B cell (primary cell): Measurements from ENCODE around the gene MFRP. TPM values are rescaled to one million over a fixed set of nuclear protein-coding genes. Genes with fewer than 3 reads are reported as not detected.

Source experiments
- ATAC-seq: fragments of 200-7000 bp; cut with Tn5 transposase; one replicate; pipeline ENCODE4 v1.10.0; 2021; ENCODE audit warnings: low read depth, mild to moderate bottlenecking, moderate number of reproducible peaks, moderate library complexity
- CTCF ChIA-PET: fragments of 350-600 bp; sonication (Branson Sonifier 250); formaldehyde crosslinking; loops from one replicate; lab custom pipeline; 2021; ENCODE audit warnings: antibody characterized with exemption, inconsistent platforms; lab: Charles Lee
- POLR2A ChIA-PET: fragments of 350-600 bp; sonication (Branson Sonifier 250); formaldehyde crosslinking; loops from one replicate; lab custom pipeline; 2021; ENCODE audit warnings: antibody characterized with exemption; lab: Charles Lee
- DNase-seq: peaks from one replicate; pipeline ENCODE4 v3.0.0; 2013
- H2AFZ ChIP-seq: 2 replicates; pipeline ENCODE4 v1.6.1; 2012; ENCODE audit warnings: mild to moderate bottlenecking, low read depth, low read length; ENCODE audit not compliant: insufficient read depth, poor library complexity, severe bottlenecking
- H3K27ac ChIP-seq, 2 donors: 1 replicate in 1 of 2; 2 replicates in 1 of 2; pipeline ENCODE4 v1.5.1; 2012 to 2013; ENCODE audit warnings: low read length in 2 of 2, mild to moderate bottlenecking in 2 of 2, moderate library complexity in 1 of 2
- H3K27me3 ChIP-seq, 4 experiments: fragments of 200-600 bp in 1 of 4; sonication (generic) in 1 of 4; replicated peaks in 1 of 4; 1 replicate in 2 of 4; 2 replicates in 2 of 4; pipeline versions ENCODE4 v1.6.1 to v1.7.0; 2013 to 2016; ENCODE audit warnings: low read length in 3 of 4, mild to moderate bottlenecking in 2 of 4, mixed read lengths in 1 of 4, moderate library complexity in 1 of 4; ENCODE audit not compliant: insufficient read depth in 4 of 4, control insufficient read depth in 3 of 4; ENCODE audit errors: control extremely low read depth in 1 of 4
- H3K36me3 ChIP-seq, 2 experiments: replicated peaks in 1 of 2; 1 replicate in 1 of 2; 2 replicates in 1 of 2; pipeline versions ENCODE4 v1.6.1 to v1.7.1; 2013; ENCODE audit warnings: low read length in 1 of 2; ENCODE audit not compliant: insufficient read depth in 2 of 2, control insufficient read depth in 1 of 2; ENCODE audit errors: control extremely low read depth in 1 of 2, extremely low read depth in 1 of 2
- H3K4me1 ChIP-seq, 2 donors: fragments of 200-600 bp in 1 of 2; sonication (generic) in 1 of 2; 1 replicate in 1 of 2; 2 replicates in 1 of 2; pipeline versions ENCODE4 v1.5.1 to v1.6.1; 2013 to 2017; ENCODE audit warnings: low read length in 2 of 2; ENCODE audit not compliant: control insufficient read depth in 2 of 2, insufficient read depth in 2 of 2
- H3K4me2 ChIP-seq: replicated peaks from 2 replicates; pipeline ENCODE3; 2012; ENCODE audit warnings: mild to moderate bottlenecking, low read depth, low read length; ENCODE audit not compliant: poor library complexity, severe bottlenecking
- H3K4me3 ChIP-seq, 5 experiments: fragments of 200-600 bp in 1 of 5; sonication (generic) in 1 of 5; 1 replicate in 3 of 5; 2 replicates in 2 of 5; pipeline versions ENCODE4 v1.5.1 to v1.7.0; 2011 to 2016; ENCODE audit warnings: low read length in 4 of 5, mild to moderate bottlenecking in 4 of 5, low read depth in 2 of 5, control low read depth in 1 of 5, moderate library complexity in 1 of 5; ENCODE audit not compliant: insufficient read depth in 1 of 5; ENCODE audit errors: control extremely low read depth in 1 of 5, extremely low read depth in 1 of 5
- H3K79me2 ChIP-seq: fragments of 200-600 bp; sonication (generic); one replicate; pipeline ENCODE4 v1.6.0; 2016; ENCODE audit warnings: low read length; ENCODE audit not compliant: control insufficient read depth, insufficient read depth
- H3K9ac ChIP-seq: fragments of 200-600 bp; sonication (generic); 2 replicates; pipeline ENCODE4 v1.6.1; 2017; ENCODE audit warnings: mild to moderate bottlenecking, low read length, moderate library complexity
- H3K9me3 ChIP-seq, 3 donors: one replicate each; pipeline versions ENCODE4 v1.6.1 to v1.7.1; 2013; ENCODE audit warnings: low read length in 2 of 3; ENCODE audit not compliant: control insufficient read depth in 2 of 3, insufficient read depth in 1 of 3; ENCODE audit errors: control extremely low read depth in 1 of 3
- H4K20me1 ChIP-seq: 2 replicates; pipeline ENCODE4 v1.6.0; 2012; ENCODE audit warnings: mild to moderate bottlenecking, low read length; ENCODE audit not compliant: insufficient read depth, control insufficient read depth, poor library complexity, severe bottlenecking
- H3K27ac Mint-ChIP-seq: one replicate; pipeline ENCODE4 v1.8.0; 2021; ENCODE audit warnings: mixed read lengths
- H3K27me3 Mint-ChIP-seq: one replicate; pipeline ENCODE4 v1.8.0; 2021; ENCODE audit warnings: mixed read lengths
- H3K4me1 Mint-ChIP-seq: one replicate; pipeline ENCODE4 v1.8.0; 2021; ENCODE audit warnings: mixed read lengths
- H3K4me3 Mint-ChIP-seq: one replicate; pipeline ENCODE4 v1.8.0; 2021; ENCODE audit warnings: mixed read lengths
- H3K9me3 Mint-ChIP-seq: one replicate; pipeline ENCODE4 v1.8.0; 2022; ENCODE audit warnings: mixed read lengths; ENCODE audit not compliant: insufficient read depth
- CTCF ChIP-seq: fragments of 200-600 bp; IDR thresholded peaks from one replicate; pipeline ENCODE4 v1.8.0; 2022; ENCODE audit warnings: antibody characterized with exemption, mild to moderate bottlenecking
- EZH2 ChIP-seq: IDR thresholded peaks from 2 replicates; pipeline ENCODE4 v1.6.1; 2012; ENCODE audit warnings: borderline replicate concordance, low read depth, mild to moderate bottlenecking, moderate library complexity, low read length; ENCODE audit not compliant: insufficient read depth, poor library complexity, severe bottlenecking
- WGBS: methylation state at CpG from one replicate; pipeline ENCODE4 v1.1.5; 2013; ENCODE audit warnings: missing lambda C conversion rate; ENCODE audit not compliant: insufficient coverage; 5-methylcytosine and 5-hydroxymethylcytosine counted together
- intact Hi-C: fragments of 100-400 bp; cut with micrococcal nuclease; formaldehyde crosslinking; loops from one replicate; pipeline ENCODE4 v1.10.0; 2022
- polyA plus RNA-seq: library from polyadenylated mRNA; depleted of rRNA; stranded (reverse); fragments of >200 nt; gene quantifications from 2 replicates; pipeline ENCODE4 v1.2.3, GENCODE V29; 2012
- total RNA-seq, 2 donors: library from RNA; stranded (reverse); fragments of 120-200 nt in 1 of 2; gene quantifications; 1 replicate in 1 of 2; 2 replicates in 1 of 2; pipeline versions ENCODE4 v1.2.3 to v1.2.4, GENCODE V29; 2013 to 2022

Gene MFRP
- total and polyA plus RNA-seq, 2 donors (not counting 1 experiment from before 2014, with no cell fraction given) = not detected

GRCh38 chr11:119336744-119337469 is 9.6 kb downstream of the MFRP start:
- Histone ChIP-seq H4K20me1 (peaks cover 7% of the 10 kb centered on the region), H3K4me2 (no peak overlapping the region), H3K4me3 (no peak overlapping the region), H3K27me3 (peaks cover 0 to 34% (median 23%) of the 10 kb centered on the region in 4 experiments), H3K27ac (no peak overlapping the region), H2AFZ (no peak overlapping the region), H3K9ac (no peak overlapping the region), H3K9me3 (peaks cover 0 to 3% (median 0%) of the 10 kb centered on the region in 3 donors), H3K36me3 (peaks cover 0 to 2% of the 10 kb centered on the region in 2 experiments), H3K4me1 (peaks cover 36 to 43% of the 10 kb centered on the region in 2 donors), H3K79me2 (peaks cover 14% of the 10 kb centered on the region)
- intact Hi-C loops = no loop called here
- H3K27me3 Mint-ChIP-seq = peaks cover 21% of the 10 kb centered on the region
- H3K4me1 Mint-ChIP-seq = peaks cover 39% of the 10 kb centered on the region
- ChIA-PET POLR2A (no interaction called here), CTCF (interaction anchor here (2.0 to 4.0 kb wide), 3 partner anchors 11 to 19 kb away, joined by 7 to 45 read pairs (median 16); no protein-coding TSS in a partner anchor)
- H3K4me3 Mint-ChIP-seq = peak overlapping the region; percentile 99
- ATAC-seq (no peak), DNase-seq (no peak)
- H3K27ac Mint-ChIP-seq = no peak overlapping the region
- 97% methylated on average over 9 of the region's 9 CpGs for WGBS
- no peaks in the 10 kb centered on the region for H3K9me3 Mint-ChIP-seq
- TF ChIP-seq EZH2 (no peak), CTCF (no peak)
